Measurements from ENCODE around the gene IFITM10. TPM values are rescaled to one million over a fixed set of nuclear protein-coding genes. Genes with fewer than 3 reads are reported as not detected.

IFITM10 gene
- total and polyA plus RNA-seq, 2 donors (not counting 1 experiment from before 2014, with no cell fraction given), result 0.15 to 0.50 TPM

- Histone ChIP-seq H3K27me3 (ENCODE audit: control insufficient read depth, insufficient read depth, low read length) (no peaks in the 10 kb centered on the region), H3K79me2 (ENCODE audit: control insufficient read depth, insufficient read depth, low read length) (no peaks in the 10 kb centered on the region), H3K36me3 (ENCODE audit: control insufficient read depth, insufficient read depth, low read length) (peaks cover 18% of the 10 kb centered on the region), H3K27ac (ENCODE audit: insufficient read depth, low read length) (no peak overlapping the region), H4K20me1 (ENCODE audit: control insufficient read depth, extremely low read depth, insufficient read depth, low read length) (no peaks in the 10 kb centered on the region), H3K4me2 (ENCODE audit: extremely low read depth, insufficient read depth, low read length) (no peak overlapping the region), H3K4me1 (ENCODE audit: control insufficient read depth, extremely low read depth, insufficient read depth, low read length) (peaks cover 16% of the 10 kb centered on the region), H3K9me3 (ENCODE audit: control insufficient read depth, insufficient read depth, low read depth, low read length) (no peaks in the 10 kb centered on the region), H2AFZ (ENCODE audit: low read length) (no peak overlapping the region), H3K9ac (ENCODE audit: insufficient read depth, low read length) (no peak overlapping the region), H3K4me3 (replicated peaks in 1 of 4; ENCODE audit: control extremely low read depth in 1 of 4, insufficient read depth in 1 of 4, low read depth in 3 of 4, low read length in 4 of 4) (no peak overlapping the region)
- DNase-seq (ENCODE audit: low read depth in 2 of 2), result no peak
- TF ChIP-seq CTCF (conservative IDR thresholded peaks at IDR 0.05 in 1 of 2, IDR thresholded peaks at IDR 0.05 in 1 of 2; ENCODE audit: low read depth in 1 of 2, low read length in 2 of 2) (no peak), EZH2 (IDR thresholded peaks at IDR 0.05; ENCODE audit: low read length, missing control alignments) (no peak)
Observed at GRCh38 chr11:1753929-1754305, 3.5 kb upstream of the IFITM10 start.

- Histone ChIP-seq H3K4me1 (ENCODE audit: control insufficient read depth, extremely low read depth, insufficient read depth, low read length) (peaks cover 17% of the 10 kb centered on the region), H4K20me1 (ENCODE audit: control insufficient read depth, extremely low read depth, insufficient read depth, low read length) (no peaks in the 10 kb centered on the region), H3K27me3 (ENCODE audit: control insufficient read depth, insufficient read depth, low read length) (peaks cover 2% of the 10 kb centered on the region), H3K36me3 (ENCODE audit: control insufficient read depth, insufficient read depth, low read length) (peaks cover 18% of the 10 kb centered on the region), H2AFZ (ENCODE audit: low read length) (no peak overlapping the region), H3K9me3 (ENCODE audit: control insufficient read depth, insufficient read depth, low read depth, low read length) (no peaks in the 10 kb centered on the region), H3K4me3 (replicated peaks in 1 of 4; ENCODE audit: control extremely low read depth in 1 of 4, insufficient read depth in 1 of 4, low read depth in 3 of 4, low read length in 4 of 4) (no peak overlapping the region), H3K4me2 (ENCODE audit: extremely low read depth, insufficient read depth, low read length) (no peak overlapping the region), H3K9ac (ENCODE audit: insufficient read depth, low read length) (no peak overlapping the region), H3K27ac (ENCODE audit: insufficient read depth, low read length) (no peak overlapping the region), H3K79me2 (ENCODE audit: control insufficient read depth, insufficient read depth, low read length) (no peaks in the 10 kb centered on the region)
- TF ChIP-seq CTCF (conservative IDR thresholded peaks at IDR 0.05 in 1 of 2, IDR thresholded peaks at IDR 0.05 in 1 of 2; ENCODE audit: low read depth in 1 of 2, low read length in 2 of 2), result no peak
- no peak for TF ChIP-seq EZH2 (IDR thresholded peaks at IDR 0.05; ENCODE audit: low read length, missing control alignments)
- DNase-seq (ENCODE audit: low read depth in 2 of 2), result no peak
Observed at GRCh38 chr11:1753229-1753928, 3.0 kb upstream of the IFITM10 start.

- H4K20me1 ChIP-seq (ENCODE audit: control insufficient read depth, extremely low read depth, insufficient read depth, low read length), result no peaks in the 10 kb centered on the region
- no peak overlapping the region for H3K9ac ChIP-seq (ENCODE audit: insufficient read depth, low read length)
- peaks cover 17% of the 10 kb centered on the region for H3K4me1 ChIP-seq (ENCODE audit: control insufficient read depth, extremely low read depth, insufficient read depth, low read length)
- H3K27ac ChIP-seq (ENCODE audit: insufficient read depth, low read length), result no peak overlapping the region
- no peak for DNase-seq (ENCODE audit: low read depth in 2 of 2)
- H3K79me2 ChIP-seq (ENCODE audit: control insufficient read depth, insufficient read depth, low read length), result no peaks in the 10 kb centered on the region
- H3K4me2 ChIP-seq (ENCODE audit: extremely low read depth, insufficient read depth, low read length), result no peak overlapping the region
- H3K9me3 ChIP-seq (ENCODE audit: control insufficient read depth, insufficient read depth, low read depth, low read length), result no peaks in the 10 kb centered on the region
- TF ChIP-seq EZH2 (IDR thresholded peaks at IDR 0.05; ENCODE audit: low read length, missing control alignments) (no peak), CTCF (conservative IDR thresholded peaks at IDR 0.05 in 1 of 2, IDR thresholded peaks at IDR 0.05 in 1 of 2; ENCODE audit: low read depth in 1 of 2, low read length in 2 of 2) (no peak)
- H3K4me3 ChIP-seq (replicated peaks in 1 of 4; ENCODE audit: control extremely low read depth in 1 of 4, insufficient read depth in 1 of 4, low read depth in 3 of 4, low read length in 4 of 4), result no peak overlapping the region
- peaks cover 18% of the 10 kb centered on the region for H3K36me3 ChIP-seq (ENCODE audit: control insufficient read depth, insufficient read depth, low read length)
- no peak overlapping the region for H2AFZ ChIP-seq (ENCODE audit: low read length)
- H3K27me3 ChIP-seq (ENCODE audit: control insufficient read depth, insufficient read depth, low read length), result peaks cover 2% of the 10 kb centered on the region
Observed at GRCh38 chr11:1752907-1753228, 2.5 kb upstream of the IFITM10 start.

Measured in fibroblast of lung (primary cell).